ENCODE measurements around the gene SLC6A6.

The SLC6A6 gene

GRCh38 chr3:14494973-14495300, 92.5 kb downstream of the SLC6A6 start:
- no peaks in the 10 kb centered on the region for H3K27me3 ChIP-seq (replicated peaks; ENCODE audit: control insufficient read depth, insufficient read depth, low read length)
- no peaks in the 10 kb centered on the region for H3K36me3 ChIP-seq (ENCODE audit: control insufficient read depth, insufficient read depth, low read length)
- no peak for TF ChIP-seq CTCF (IDR thresholded peaks at IDR 0.05; ENCODE audit: insufficient read depth, low read length, poor library complexity, severe bottlenecking)
- DNase-seq (ENCODE audit: extremely low read depth, insufficient read length): no peak
- no peak overlapping the region for H3K4me3 ChIP-seq (replicated peaks; ENCODE audit: low read depth, low read length)

- H3K4me3 ChIP-seq (replicated peaks; ENCODE audit: low read depth, low read length): no peak overlapping the region
- no peaks in the 10 kb centered on the region for H3K36me3 ChIP-seq (ENCODE audit: control insufficient read depth, insufficient read depth, low read length)
- H3K27me3 ChIP-seq (replicated peaks; ENCODE audit: control insufficient read depth, insufficient read depth, low read length): no peaks in the 10 kb centered on the region
- no peak for TF ChIP-seq CTCF (IDR thresholded peaks at IDR 0.05; ENCODE audit: insufficient read depth, low read length, poor library complexity, severe bottlenecking)
- DNase-seq (ENCODE audit: extremely low read depth, insufficient read length): no peak
Observed at GRCh38 chr3:14496351-14496750, 93.9 kb downstream of the SLC6A6 start.

GRCh38 chr3:14497321-14497720, 94.9 kb downstream of the SLC6A6 start:
- H3K36me3 ChIP-seq (ENCODE audit: control insufficient read depth, insufficient read depth, low read length): no peaks in the 10 kb centered on the region
- peak; percentile 1 for TF ChIP-seq CTCF (IDR thresholded peaks at IDR 0.05; ENCODE audit: insufficient read depth, low read length, poor library complexity, severe bottlenecking)
- DNase-seq (ENCODE audit: extremely low read depth, insufficient read length): no peak
- H3K4me3 ChIP-seq (replicated peaks; ENCODE audit: low read depth, low read length): no peak overlapping the region
- H3K27me3 ChIP-seq (replicated peaks; ENCODE audit: control insufficient read depth, insufficient read depth, low read length): no peaks in the 10 kb centered on the region

GRCh38 chr3:14502472-14502871, 100.1 kb downstream of the SLC6A6 start:
- Histone ChIP-seq H3K27me3 (replicated peaks; ENCODE audit: control insufficient read depth, insufficient read depth, low read length) (no peaks in the 10 kb centered on the region), H3K4me3 (replicated peaks; ENCODE audit: low read depth, low read length) (no peak overlapping the region), H3K36me3 (ENCODE audit: control insufficient read depth, insufficient read depth, low read length) (no peaks in the 10 kb centered on the region)
- DNase-seq (ENCODE audit: extremely low read depth, insufficient read length): no peak
- no peak for TF ChIP-seq CTCF (IDR thresholded peaks at IDR 0.05; ENCODE audit: insufficient read depth, low read length, poor library complexity, severe bottlenecking)

- Histone ChIP-seq H3K36me3 (ENCODE audit: control insufficient read depth, insufficient read depth, low read length) (no peaks in the 10 kb centered on the region), H3K4me3 (replicated peaks; ENCODE audit: low read depth, low read length) (no peak overlapping the region), H3K27me3 (replicated peaks; ENCODE audit: control insufficient read depth, insufficient read depth, low read length) (no peaks in the 10 kb centered on the region)
- DNase-seq (ENCODE audit: extremely low read depth, insufficient read length): no peak
- no peak for TF ChIP-seq CTCF (IDR thresholded peaks at IDR 0.05; ENCODE audit: insufficient read depth, low read length, poor library complexity, severe bottlenecking)
Observed at GRCh38 chr3:14503033-14503705, 100.8 kb downstream of the SLC6A6 start.

- no peak for TF ChIP-seq CTCF (IDR thresholded peaks at IDR 0.05; ENCODE audit: insufficient read depth, low read length, poor library complexity, severe bottlenecking)
- no peaks in the 10 kb centered on the region for H3K36me3 ChIP-seq (ENCODE audit: control insufficient read depth, insufficient read depth, low read length)
- DNase-seq (ENCODE audit: extremely low read depth, insufficient read length): no peak
- H3K27me3 ChIP-seq (replicated peaks; ENCODE audit: control insufficient read depth, insufficient read depth, low read length): no peaks in the 10 kb centered on the region
- no peak overlapping the region for H3K4me3 ChIP-seq (replicated peaks; ENCODE audit: low read depth, low read length)
Observed at GRCh38 chr3:14503706-14504065, 101.3 kb downstream of the SLC6A6 start.

All from GM06990 (cell line).